Measurements from ENCODE around the gene SART1.
"Not testable (repeated sequence)": the region's sequence is repeated elsewhere in the genome, so short reads cannot be mapped to it uniquely, and the experiment has no call there.

DNA sequence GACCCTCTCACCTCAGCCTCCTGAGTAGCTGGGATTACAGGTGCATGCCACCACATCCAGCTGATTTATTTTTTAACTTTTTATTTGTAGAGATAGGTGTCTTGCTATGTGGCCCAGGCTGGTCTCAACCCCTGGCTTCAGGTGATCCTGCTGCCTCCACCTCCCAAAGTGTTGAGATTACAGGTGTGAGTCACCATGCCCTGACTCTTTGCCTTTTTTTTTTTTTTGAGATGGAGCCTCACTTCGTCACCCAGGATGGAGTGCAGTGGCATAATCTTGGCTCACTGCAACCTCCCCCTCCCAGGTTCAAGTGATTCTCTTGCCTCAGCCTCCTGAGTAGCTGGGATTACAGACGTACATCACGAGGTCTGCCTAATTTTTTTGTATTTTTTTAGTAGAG is 9.9 kb upstream of the SART1 start:
- TF ChIP-seq, protein P1, sequence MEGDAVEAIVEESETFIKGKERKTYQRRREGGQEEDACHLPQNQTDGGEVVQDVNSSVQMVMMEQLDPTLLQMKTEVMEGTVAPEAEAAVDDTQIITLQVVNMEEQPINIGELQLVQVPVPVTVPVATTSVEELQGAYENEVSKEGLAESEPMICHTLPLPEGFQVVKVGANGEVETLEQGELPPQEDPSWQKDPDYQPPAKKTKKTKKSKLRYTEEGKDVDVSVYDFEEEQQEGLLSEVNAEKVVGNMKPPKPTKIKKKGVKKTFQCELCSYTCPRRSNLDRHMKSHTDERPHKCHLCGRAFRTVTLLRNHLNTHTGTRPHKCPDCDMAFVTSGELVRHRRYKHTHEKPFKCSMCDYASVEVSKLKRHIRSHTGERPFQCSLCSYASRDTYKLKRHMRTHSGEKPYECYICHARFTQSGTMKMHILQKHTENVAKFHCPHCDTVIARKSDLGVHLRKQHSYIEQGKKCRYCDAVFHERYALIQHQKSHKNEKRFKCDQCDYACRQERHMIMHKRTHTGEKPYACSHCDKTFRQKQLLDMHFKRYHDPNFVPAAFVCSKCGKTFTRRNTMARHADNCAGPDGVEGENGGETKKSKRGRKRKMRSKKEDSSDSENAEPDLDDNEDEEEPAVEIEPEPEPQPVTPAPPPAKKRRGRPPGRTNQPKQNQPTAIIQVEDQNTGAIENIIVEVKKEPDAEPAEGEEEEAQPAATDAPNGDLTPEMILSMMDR (IDR thresholded peaks at IDR 0.05) = not testable (repeated sequence)
- not testable (repeated sequence) for TF ChIP-seq POLR2A (IDR thresholded peaks at IDR 0.05)

All from tibial nerve (tissue), 3 donors.